OCI-LY7 (cell line): ENCODE data around the gene IGSF1.

Source experiments
- CTCF ChIP-seq: fragments of 200-600 bp; sonication (generic); conservative IDR thresholded peaks from 2 replicates; pipeline ENCODE4 v1.5.1; 2014; ENCODE audit warnings: mild to moderate bottlenecking, antibody characterized with exemption, low read length, moderate library complexity, mixed read lengths
- EZH2phosphoT487 ChIP-seq: fragments of 200-600 bp; sonication (generic); IDR thresholded peaks from 2 replicates; pipeline ENCODE4 v1.6.1; 2018; ENCODE audit warnings: low read depth, borderline replicate concordance, mild to moderate bottlenecking, mixed run types, antibody characterized with exemption, low read length, moderate library complexity, mixed read lengths

GRCh38 chrX:131308980-131309379, 19.9 kb upstream of the IGSF1 start:
- no peak for TF ChIP-seq CTCF
- TF ChIP-seq EZH2phosphoT487, result no peak
